Measurements from ENCODE around the gene CLHC1.

Gene CLHC1

DNA sequence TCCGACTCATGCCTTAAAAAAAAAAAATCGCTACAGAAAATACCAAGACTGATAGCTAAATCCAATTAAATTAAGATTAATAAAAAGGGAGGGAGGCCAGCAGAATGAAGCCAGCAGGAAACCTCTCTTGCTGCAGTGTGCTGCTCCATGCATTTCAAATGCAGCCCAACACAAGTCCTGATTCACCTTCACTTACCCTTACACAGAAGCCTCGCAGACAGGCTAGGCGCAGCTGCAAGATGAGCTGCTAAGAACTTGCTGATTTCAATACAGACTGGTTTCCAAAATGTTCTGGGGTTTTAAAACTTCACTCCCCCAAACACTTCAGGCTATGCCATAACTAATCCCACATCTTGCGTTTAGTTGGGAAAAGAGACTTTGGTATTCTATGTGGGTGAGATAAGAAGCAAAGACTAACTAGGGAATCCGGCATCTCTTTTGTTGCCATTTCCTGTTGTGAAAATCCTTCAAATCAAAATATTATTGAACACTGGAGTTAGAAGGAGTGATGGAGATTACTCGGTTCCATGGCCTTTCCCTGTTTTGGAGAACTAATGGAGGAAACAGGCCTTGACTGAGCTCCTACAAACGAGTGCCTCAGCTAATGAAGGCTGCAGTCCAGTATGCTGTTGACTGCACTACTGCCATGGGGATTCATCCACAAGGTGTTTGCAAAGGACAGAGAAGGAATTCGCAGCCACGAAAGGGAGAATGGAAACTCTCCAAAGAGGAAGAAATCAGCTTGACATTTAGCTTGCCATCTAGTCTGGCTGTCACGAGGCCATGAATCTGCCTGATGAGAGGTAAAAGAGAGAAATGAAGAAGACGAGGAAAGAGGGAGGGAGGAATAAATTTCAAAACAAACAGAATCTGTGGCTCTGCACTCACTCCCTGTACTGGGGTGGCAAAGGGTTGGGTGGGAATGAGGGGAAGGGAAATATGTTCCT is 67.3 kb downstream of the CLHC1 start:
- no peak overlapping the region for H2BK15ac ChIP-seq (replicated peaks; ENCODE audit: low read depth)
- no peak overlapping the region for H3K23ac ChIP-seq (ENCODE audit: low read length)
- no peak overlapping the region for H3K27ac ChIP-seq (ENCODE audit: low read depth, low read length)
- no peak overlapping the region for H3K56ac ChIP-seq (ENCODE audit: low read length)
- no peak overlapping the region for H2AK5ac ChIP-seq (ENCODE audit: low read length)
- H3K79me2 ChIP-seq (ENCODE audit: control insufficient read depth, insufficient read depth, low read length), result no peaks in the 10 kb centered on the region
- no peak overlapping the region for H4K5ac ChIP-seq (ENCODE audit: low read length)
- DNase-seq, result no peak
- H3K27me3 ChIP-seq (ENCODE audit: insufficient read depth, low read length, poor library complexity), result no peaks in the 10 kb centered on the region
- no CpG with 5 or more reads among the region's 12 CpGs for WGBS (ENCODE audit: extremely low coverage, insufficient coverage, low lambda C conversion rate)
- H2BK120ac ChIP-seq (ENCODE audit: low read depth, low read length), result no peak overlapping the region
- H3K18ac ChIP-seq (ENCODE audit: low read length), result no peak overlapping the region
- no peaks in the 10 kb centered on the region for H3K36me3 ChIP-seq (ENCODE audit: control insufficient read depth, insufficient read depth, low read length)
- no peak overlapping the region for H2BK5ac ChIP-seq (ENCODE audit: low read length)
- H3K4ac ChIP-seq (ENCODE audit: low read depth, low read length), result no peak overlapping the region
- peaks cover 9% of the 10 kb centered on the region for H3K4me1 ChIP-seq (ENCODE audit: control insufficient read depth, low read depth, low read length)
- no peak overlapping the region for H3K9ac ChIP-seq (ENCODE audit: low read length)
- no peak overlapping the region for H3K4me3 ChIP-seq (ENCODE audit: low read length)
- no peak overlapping the region for H3K4me2 ChIP-seq (ENCODE audit: low read length)
- H3K79me1 ChIP-seq (ENCODE audit: low read length), result no peaks in the 10 kb centered on the region
- no peak overlapping the region for H4K8ac ChIP-seq (ENCODE audit: low read depth, low read length)

DNA sequence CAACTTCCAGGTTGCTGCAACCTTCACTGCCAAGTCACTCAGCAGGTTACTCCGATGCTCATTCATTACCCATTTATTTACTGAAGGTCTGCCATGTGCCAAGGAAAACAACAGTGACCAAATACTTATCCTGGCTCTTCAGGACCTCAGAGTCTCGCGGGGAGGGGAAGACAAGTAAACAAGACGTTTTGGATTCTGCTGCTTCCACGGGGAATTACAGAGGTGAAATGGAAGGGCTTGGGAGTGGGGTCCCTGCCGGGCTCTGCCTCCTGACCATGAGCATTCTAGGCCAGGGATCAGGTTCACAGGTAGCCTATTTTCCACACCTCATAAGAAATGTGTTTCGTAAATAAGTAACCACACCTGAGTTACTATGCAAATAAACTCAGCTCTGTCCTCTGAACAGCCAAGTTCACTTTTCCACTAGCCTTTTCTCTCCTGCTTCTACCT is 68.1 kb downstream of the CLHC1 start:
- H2BK120ac ChIP-seq (ENCODE audit: low read depth, low read length), result no peak overlapping the region
- H3K79me2 ChIP-seq (ENCODE audit: control insufficient read depth, insufficient read depth, low read length), result no peaks in the 10 kb centered on the region
- no peak overlapping the region for H2BK15ac ChIP-seq (replicated peaks; ENCODE audit: low read depth)
- H3K79me1 ChIP-seq (ENCODE audit: low read length), result no peaks in the 10 kb centered on the region
- H3K4me3 ChIP-seq (ENCODE audit: low read length), result no peak overlapping the region
- H3K18ac ChIP-seq (ENCODE audit: low read length), result no peak overlapping the region
- H3K4me2 ChIP-seq (ENCODE audit: low read length), result no peak overlapping the region
- H2BK5ac ChIP-seq (ENCODE audit: low read length), result no peak overlapping the region
- H3K9ac ChIP-seq (ENCODE audit: low read length), result no peak overlapping the region
- no CpG with 5 or more reads among the region's 7 CpGs for WGBS (ENCODE audit: extremely low coverage, insufficient coverage, low lambda C conversion rate)
- no peak overlapping the region for H4K8ac ChIP-seq (ENCODE audit: low read depth, low read length)
- no peak overlapping the region for H4K5ac ChIP-seq (ENCODE audit: low read length)
- H3K27me3 ChIP-seq (ENCODE audit: insufficient read depth, low read length, poor library complexity), result no peaks in the 10 kb centered on the region
- DNase-seq, result no peak
- peak overlapping the region; percentile 56 for H3K56ac ChIP-seq (ENCODE audit: low read length)
- no peak overlapping the region for H3K4ac ChIP-seq (ENCODE audit: low read depth, low read length)
- no peaks in the 10 kb centered on the region for H3K36me3 ChIP-seq (ENCODE audit: control insufficient read depth, insufficient read depth, low read length)
- H2AK5ac ChIP-seq (ENCODE audit: low read length), result no peak overlapping the region
- peaks cover 9% of the 10 kb centered on the region for H3K4me1 ChIP-seq (ENCODE audit: control insufficient read depth, low read depth, low read length)
- no peak overlapping the region for H3K27ac ChIP-seq (ENCODE audit: low read depth, low read length)
- no peak overlapping the region for H3K23ac ChIP-seq (ENCODE audit: low read length)

DNA sequence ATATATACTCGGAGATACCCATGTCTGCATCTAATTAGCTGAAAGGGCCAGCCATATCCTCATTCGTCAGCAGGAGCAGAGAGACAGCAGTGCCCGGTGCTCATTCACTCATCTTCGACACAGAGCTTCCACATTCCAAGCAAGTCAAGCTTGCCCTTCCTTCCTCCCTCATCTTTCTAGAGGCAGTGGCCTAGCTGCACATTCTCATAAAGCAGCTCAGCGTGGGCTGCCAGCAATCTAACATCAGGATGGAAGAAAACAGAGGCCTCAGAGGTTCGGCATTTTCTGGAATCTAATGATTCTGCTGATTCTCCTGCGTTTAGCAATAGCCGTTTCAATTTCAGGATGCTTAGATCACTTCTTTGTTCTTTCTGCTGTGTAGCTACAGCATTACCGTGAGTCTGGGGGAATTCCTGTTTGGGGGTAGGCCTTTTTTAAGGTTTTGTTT is 68.8 kb downstream of the CLHC1 start:
- no peak for DNase-seq
- no peak overlapping the region for H3K23ac ChIP-seq (ENCODE audit: low read length)
- H3K27me3 ChIP-seq (ENCODE audit: insufficient read depth, low read length, poor library complexity), result no peaks in the 10 kb centered on the region
- H3K4me1 ChIP-seq (ENCODE audit: control insufficient read depth, low read depth, low read length), result peaks cover 10% of the 10 kb centered on the region
- WGBS (ENCODE audit: extremely low coverage, insufficient coverage, low lambda C conversion rate), result no CpG with 5 or more reads among the region's 9 CpGs
- no peak overlapping the region for H2BK15ac ChIP-seq (replicated peaks; ENCODE audit: low read depth)
- no peak overlapping the region for H4K8ac ChIP-seq (ENCODE audit: low read depth, low read length)
- H3K79me1 ChIP-seq (ENCODE audit: low read length), result no peaks in the 10 kb centered on the region
- no peak overlapping the region for H3K4me2 ChIP-seq (ENCODE audit: low read length)
- H2BK5ac ChIP-seq (ENCODE audit: low read length), result no peak overlapping the region
- no peak overlapping the region for H4K5ac ChIP-seq (ENCODE audit: low read length)
- H3K4ac ChIP-seq (ENCODE audit: low read depth, low read length), result no peak overlapping the region
- H3K9ac ChIP-seq (ENCODE audit: low read length), result no peak overlapping the region
- no peak overlapping the region for H2BK120ac ChIP-seq (ENCODE audit: low read depth, low read length)
- no peak overlapping the region for H3K4me3 ChIP-seq (ENCODE audit: low read length)
- no peak overlapping the region for H3K27ac ChIP-seq (ENCODE audit: low read depth, low read length)
- no peak overlapping the region for H2AK5ac ChIP-seq (ENCODE audit: low read length)
- H3K56ac ChIP-seq (ENCODE audit: low read length), result no peak overlapping the region
- no peak overlapping the region for H3K18ac ChIP-seq (ENCODE audit: low read length)
- H3K36me3 ChIP-seq (ENCODE audit: control insufficient read depth, insufficient read depth, low read length), result no peaks in the 10 kb centered on the region
- no peaks in the 10 kb centered on the region for H3K79me2 ChIP-seq (ENCODE audit: control insufficient read depth, insufficient read depth, low read length)

DNA sequence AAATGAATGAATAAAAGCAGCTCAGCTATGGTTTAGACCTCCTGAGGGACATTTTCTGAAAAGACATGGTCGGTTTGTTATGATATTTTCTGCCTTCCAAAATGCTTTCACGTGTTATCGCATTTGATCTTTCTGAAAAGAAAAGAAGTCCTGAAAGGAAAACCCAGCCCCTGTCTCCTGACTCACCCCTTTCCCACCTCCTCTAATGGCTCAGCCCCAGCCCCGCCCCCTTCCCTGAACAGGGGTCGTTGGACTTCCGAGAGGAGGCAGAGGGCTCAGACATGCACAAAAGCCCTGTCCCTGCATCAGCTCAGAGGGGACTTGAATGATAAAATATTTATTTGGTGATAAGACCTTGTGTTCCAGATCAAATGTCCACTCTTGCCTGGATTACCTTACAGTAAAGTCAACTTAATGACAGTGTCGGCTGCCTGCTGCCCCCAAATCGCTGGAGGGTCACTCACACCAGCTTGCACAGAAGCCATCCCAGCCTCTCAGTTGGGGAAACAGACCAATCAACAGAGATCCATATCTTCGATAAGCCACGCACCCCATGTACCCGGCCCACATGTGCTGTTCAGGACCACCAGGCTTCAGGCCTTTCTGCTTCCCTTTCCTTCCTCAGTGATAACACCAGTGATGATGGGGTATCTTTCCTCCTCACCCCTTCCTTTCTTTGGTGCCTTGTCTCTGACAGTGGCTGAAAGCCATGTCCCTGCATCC is 69.6 kb downstream of the CLHC1 start:
- Histone ChIP-seq H2BK120ac (ENCODE audit: low read depth, low read length) (no peak overlapping the region), H3K9ac (ENCODE audit: low read length) (no peak overlapping the region), H3K23ac (ENCODE audit: low read length) (no peak overlapping the region), H3K4me1 (ENCODE audit: control insufficient read depth, low read depth, low read length) (peaks cover 13% of the 10 kb centered on the region), H3K36me3 (ENCODE audit: control insufficient read depth, insufficient read depth, low read length) (no peaks in the 10 kb centered on the region), H3K56ac (ENCODE audit: low read length) (no peak overlapping the region), H3K79me2 (ENCODE audit: control insufficient read depth, insufficient read depth, low read length) (no peaks in the 10 kb centered on the region), H2BK15ac (replicated peaks; ENCODE audit: low read depth) (no peak overlapping the region), H4K8ac (ENCODE audit: low read depth, low read length) (no peak overlapping the region), H3K79me1 (ENCODE audit: low read length) (no peaks in the 10 kb centered on the region), H3K27ac (ENCODE audit: low read depth, low read length) (no peak overlapping the region), H3K18ac (ENCODE audit: low read length) (no peak overlapping the region), H2BK5ac (ENCODE audit: low read length) (no peak overlapping the region), H4K5ac (ENCODE audit: low read length) (no peak overlapping the region), H3K4me3 (ENCODE audit: low read length) (no peak overlapping the region), H3K4ac (ENCODE audit: low read depth, low read length) (no peak overlapping the region), H3K4me2 (ENCODE audit: low read length) (no peak overlapping the region), H2AK5ac (ENCODE audit: low read length) (no peak overlapping the region), H3K27me3 (ENCODE audit: insufficient read depth, low read length, poor library complexity) (no peaks in the 10 kb centered on the region)
- DNase-seq, result no peak
- no CpG with 5 or more reads among the region's 11 CpGs for WGBS (ENCODE audit: extremely low coverage, insufficient coverage, low lambda C conversion rate)

DNA sequence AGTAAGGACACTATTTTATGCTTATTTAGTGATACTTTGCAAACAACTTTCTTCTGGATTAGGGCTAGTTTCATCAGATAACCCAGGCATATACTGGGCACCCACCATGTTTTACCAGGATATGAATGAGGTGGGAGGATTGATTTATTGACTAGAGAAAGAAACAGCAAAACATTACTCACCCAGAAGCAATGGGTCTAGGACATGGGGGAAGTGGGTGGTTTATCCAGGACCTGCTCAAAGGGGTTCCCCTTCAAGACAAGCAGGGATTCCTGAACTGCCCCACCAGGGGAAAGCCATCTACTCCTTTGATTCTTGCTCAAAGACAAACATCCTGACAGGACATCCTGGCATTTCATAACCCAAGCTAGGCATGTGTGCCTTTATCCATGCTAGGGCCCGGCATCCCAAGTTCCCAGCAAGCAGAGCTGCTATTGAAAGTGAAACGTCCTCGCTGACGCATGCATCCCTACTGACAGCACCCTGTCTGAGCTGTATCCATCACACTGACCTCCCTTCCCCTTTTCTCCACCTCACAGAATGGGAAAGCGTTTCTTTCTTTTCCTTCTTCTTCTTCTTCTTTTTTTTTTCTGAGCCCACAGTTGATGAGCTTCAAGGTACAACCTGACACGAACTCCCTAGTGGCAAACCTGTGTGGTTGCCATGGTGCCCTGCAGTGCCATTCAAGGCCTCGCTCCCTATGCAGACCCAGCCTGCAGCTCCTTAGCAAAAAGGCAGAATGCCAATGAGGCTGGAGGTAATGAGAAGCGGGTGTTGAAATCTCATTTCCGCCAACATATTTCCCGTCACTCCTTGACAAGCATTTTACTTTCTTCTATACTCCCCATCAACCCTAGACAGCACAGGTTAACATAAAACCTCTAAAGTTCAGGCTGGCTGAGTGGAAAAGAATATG is 70.5 kb downstream of the CLHC1 start:
- Histone ChIP-seq H3K4me3 (ENCODE audit: low read length) (no peak overlapping the region), H3K4me1 (ENCODE audit: control insufficient read depth, low read depth, low read length) (peaks cover 21% of the 10 kb centered on the region)

More for the DNA sequence above, 70.5 kb downstream of the CLHC1 start:
- Histone ChIP-seq H2BK120ac (ENCODE audit: low read depth, low read length) (no peak overlapping the region), H3K27ac (ENCODE audit: low read depth, low read length) (no peak overlapping the region), H3K36me3 (ENCODE audit: control insufficient read depth, insufficient read depth, low read length) (no peaks in the 10 kb centered on the region), H2AK5ac (ENCODE audit: low read length) (no peak overlapping the region), H4K8ac (ENCODE audit: low read depth, low read length) (no peak overlapping the region), H2BK5ac (ENCODE audit: low read length) (no peak overlapping the region), H3K27me3 (ENCODE audit: insufficient read depth, low read length, poor library complexity) (no peaks in the 10 kb centered on the region), H3K4ac (ENCODE audit: low read depth, low read length) (no peak overlapping the region), H3K23ac (ENCODE audit: low read length) (peak overlapping the region; percentile 6), H3K4me2 (ENCODE audit: low read length) (no peak overlapping the region), H3K79me1 (ENCODE audit: low read length) (no peaks in the 10 kb centered on the region), H3K18ac (ENCODE audit: low read length) (no peak overlapping the region), H2BK15ac (replicated peaks; ENCODE audit: low read depth) (no peak overlapping the region), H3K9ac (ENCODE audit: low read length) (no peak overlapping the region), H3K79me2 (ENCODE audit: control insufficient read depth, insufficient read depth, low read length) (no peaks in the 10 kb centered on the region), H3K56ac (ENCODE audit: low read length) (no peak overlapping the region), H4K5ac (ENCODE audit: low read length) (no peak overlapping the region)
- no CpG with 5 or more reads among the region's 10 CpGs for WGBS (ENCODE audit: extremely low coverage, insufficient coverage, low lambda C conversion rate)
- no peak for DNase-seq

Measured in mesendoderm (in vitro differentiated cells).